ENCODE data around the gene TFCP2L1. TPM values are rescaled to one million over a fixed set of nuclear protein-coding genes. Genes with fewer than 3 reads are reported as not detected.
A peak's percentile ranks its signal among the peaks of the same experiment; 100 is the strongest.

TFCP2L1 gene
- total RNA-seq, 1 donor from 2014 or later = 0.02 TPM

GRCh38 chr2:121283670-121284462, 1.1 kb downstream of the TFCP2L1 start:
- Mint-ChIP-seq H3K4me1 (ENCODE audit: low read depth) (peaks cover 4% of the 10 kb centered on the region), H3K9me3 (ENCODE audit: low read depth) (no peaks in the 10 kb centered on the region), H3K27ac (ENCODE audit: unreplicated experiment) (no peak overlapping the region)

GRCh38 chr2:121282800-121283385, 2.1 kb downstream of the TFCP2L1 start:
- peaks cover 4% of the 10 kb centered on the region for H3K4me1 Mint-ChIP-seq (ENCODE audit: low read depth)
- no peak for DNase-seq (ENCODE audit: low spot score)
- no peak overlapping the region for H3K4me3 Mint-ChIP-seq (ENCODE audit: unreplicated experiment)
- no peak for TF ChIP-seq CTCF (IDR thresholded peaks at IDR 0.05)
- no peaks in the 10 kb centered on the region for H3K36me3 Mint-ChIP-seq (ENCODE audit: low read depth)
- no peaks in the 10 kb centered on the region for H3K9me3 Mint-ChIP-seq (ENCODE audit: low read depth)
- peaks cover 59% of the 10 kb centered on the region for H3K27me3 Mint-ChIP-seq (ENCODE audit: low read depth)
- no peak overlapping the region for H3K27ac Mint-ChIP-seq (ENCODE audit: unreplicated experiment)

More at GRCh38 chr2:121283670-121284462, 1.1 kb downstream of the TFCP2L1 start:
- no peak for TF ChIP-seq CTCF (IDR thresholded peaks at IDR 0.05)
- no peak for DNase-seq (ENCODE audit: low spot score)
- H3K4me3 Mint-ChIP-seq (ENCODE audit: unreplicated experiment) = peak overlapping the region; percentile 62
- no peaks in the 10 kb centered on the region for H3K36me3 Mint-ChIP-seq (ENCODE audit: low read depth)
- H3K27me3 Mint-ChIP-seq (ENCODE audit: low read depth) = peaks cover 58% of the 10 kb centered on the region

- peaks cover 4% of the 10 kb centered on the region for H3K4me1 Mint-ChIP-seq (ENCODE audit: low read depth)
- no peaks in the 10 kb centered on the region for H3K36me3 Mint-ChIP-seq (ENCODE audit: low read depth)
- TF ChIP-seq CTCF (IDR thresholded peaks at IDR 0.05) = no peak
- H3K27me3 Mint-ChIP-seq (ENCODE audit: low read depth) = peaks cover 59% of the 10 kb centered on the region
- H3K27ac Mint-ChIP-seq (ENCODE audit: unreplicated experiment) = no peak overlapping the region
- no peaks in the 10 kb centered on the region for H3K9me3 Mint-ChIP-seq (ENCODE audit: low read depth)
- DNase-seq (ENCODE audit: low spot score) = no peak
- H3K4me3 Mint-ChIP-seq (ENCODE audit: unreplicated experiment) = no peak overlapping the region
Measured at GRCh38 chr2:121281694-121282093, 3.3 kb downstream of the TFCP2L1 start.

GRCh38 chr2:121281107-121281506, 3.9 kb downstream of the TFCP2L1 start:
- H3K27ac Mint-ChIP-seq (ENCODE audit: unreplicated experiment) = no peak overlapping the region
- no peak for DNase-seq (ENCODE audit: low spot score)
- H3K9me3 Mint-ChIP-seq (ENCODE audit: low read depth) = no peaks in the 10 kb centered on the region
- H3K36me3 Mint-ChIP-seq (ENCODE audit: low read depth) = no peaks in the 10 kb centered on the region
- H3K4me1 Mint-ChIP-seq (ENCODE audit: low read depth) = peaks cover 4% of the 10 kb centered on the region
- no peak overlapping the region for H3K4me3 Mint-ChIP-seq (ENCODE audit: unreplicated experiment)
- TF ChIP-seq CTCF (IDR thresholded peaks at IDR 0.05) = no peak
- peaks cover 56% of the 10 kb centered on the region for H3K27me3 Mint-ChIP-seq (ENCODE audit: low read depth)

- no peaks in the 10 kb centered on the region for H3K36me3 Mint-ChIP-seq (ENCODE audit: low read depth)
- peaks cover 56% of the 10 kb centered on the region for H3K27me3 Mint-ChIP-seq (ENCODE audit: low read depth)
Measured at GRCh38 chr2:121279476-121280220, 5.4 kb downstream of the TFCP2L1 start.

More at GRCh38 chr2:121279476-121280220, 5.4 kb downstream of the TFCP2L1 start:
- Mint-ChIP-seq H3K4me3 (ENCODE audit: unreplicated experiment) (no peak overlapping the region), H3K27ac (ENCODE audit: unreplicated experiment) (no peak overlapping the region), H3K9me3 (ENCODE audit: low read depth) (no peaks in the 10 kb centered on the region), H3K4me1 (ENCODE audit: low read depth) (peaks cover 4% of the 10 kb centered on the region)
- no peak for DNase-seq (ENCODE audit: low spot score)
- no peak for TF ChIP-seq CTCF (IDR thresholded peaks at IDR 0.05)
